SK-N-SH (cell line): ENCODE data around the gene RAD51B. TPM values are rescaled to one million over a fixed set of nuclear protein-coding genes. Genes with fewer than 3 reads are reported as not detected.
A peak's percentile ranks its signal among the peaks of the same experiment; 100 is the strongest.

Experiments used
- CTCF ChIA-PET: fragments of 300-600, 350-600 bp; formaldehyde crosslinking; extraction: SDS; loops from one replicate; lab custom pipeline; 2021; lab: Yijun Ruan, JAX
- POLR2A ChIA-PET: fragments of 350-600 bp; sonication (Branson Sonifier 250); formaldehyde crosslinking; extraction: SDS; loops from one replicate; lab custom pipeline; 2020; ENCODE audit warnings: antibody characterized with exemption, inconsistent platforms; lab: Yijun Ruan, JAX
- DNase-seq: peaks from one replicate; pipeline ENCODE4 v3.0.0; 2012
- H2AFZ ChIP-seq: fragments of 200-600 bp; sonication (generic); 2 replicates; pipeline ENCODE4 v1.8.1; 2016; ENCODE audit warnings: antibody characterized with exemption, mild to moderate bottlenecking, low read depth
- H3F3A ChIP-seq: fragments of 200-600 bp; sonication (generic); replicated peaks from 2 replicates; pipeline ENCODE3; 2016; ENCODE audit warnings: antibody characterized with exemption, mild to moderate bottlenecking; ENCODE audit not compliant: insufficient read depth
- H3K27ac ChIP-seq, 2 experiments: fragments of 200-500 bp in 1 of 2; fragments of 200-600 bp in 1 of 2; sonication (Bioruptor generic) in 1 of 2; sonication (generic), shearing (Covaris generic) in 1 of 2; 2 replicates each; pipeline versions ENCODE4 v1.5.1 to v1.6.1; 2014 to 2016; ENCODE audit warnings: low read depth in 2 of 2, inconsistent platforms in 1 of 2, low read length in 1 of 2, mild to moderate bottlenecking in 1 of 2, mixed read lengths in 1 of 2
- H3K27me3 ChIP-seq: fragments of 200-600 bp; sonication (generic), shearing (Covaris generic); 2 replicates; pipeline ENCODE4 v1.6.1; 2016; ENCODE audit warnings: mixed run types; ENCODE audit not compliant: insufficient read depth
- H3K36me3 ChIP-seq, 2 experiments: fragments of 200-500 bp in 1 of 2; fragments of 200-600 bp in 1 of 2; sonication (Bioruptor generic) in 1 of 2; sonication (generic) in 1 of 2; replicated peaks in 1 of 2; 2 replicates each; pipeline versions ENCODE3 to v1.5.1; 2014 to 2016; ENCODE audit warnings: low read length in 1 of 2, mild to moderate bottlenecking in 1 of 2; ENCODE audit not compliant: insufficient read depth in 2 of 2, control insufficient read depth in 1 of 2
- H3K4me1 ChIP-seq, 2 experiments: fragments of 200-500 bp in 1 of 2; fragments of 200-600 bp in 1 of 2; sonication (Bioruptor generic) in 1 of 2; sonication (generic), shearing (Covaris generic) in 1 of 2; 2 replicates each; pipeline versions ENCODE4 v1.5.1 to v1.6.1; 2014 to 2016; ENCODE audit warnings: low read depth in 1 of 2, low read length in 1 of 2, mixed run types in 1 of 2; ENCODE audit not compliant: insufficient read depth in 2 of 2, control insufficient read depth in 1 of 2
- H3K4me2 ChIP-seq: fragments of 200-600 bp; sonication (generic), shearing (Covaris generic); 2 replicates; pipeline ENCODE4 v1.6.1; 2017; ENCODE audit warnings: mixed run types
- H3K4me3 ChIP-seq, 2 experiments: fragments of 200-500 bp in 1 of 2; fragments of 200-600 bp in 1 of 2; sonication (Bioruptor generic) in 1 of 2; sonication (generic), shearing (Covaris generic) in 1 of 2; 2 replicates each; pipeline versions ENCODE4 v1.5.1 to v1.8.1; 2014 to 2016; ENCODE audit warnings: low read depth in 2 of 2, inconsistent platforms in 1 of 2, low read length in 1 of 2, mild to moderate bottlenecking in 1 of 2, mixed read lengths in 1 of 2, moderate library complexity in 1 of 2
- H3K79me2 ChIP-seq: fragments of 200-600 bp; sonication (generic); 2 replicates; pipeline ENCODE4 v1.8.1; 2017; ENCODE audit warnings: mild to moderate bottlenecking; ENCODE audit not compliant: insufficient read depth
- H3K9ac ChIP-seq: fragments of 200-600 bp; sonication (generic); 2 replicates; pipeline ENCODE4 v1.6.1; 2017; ENCODE audit warnings: mixed run types
- H3K9me2 ChIP-seq: fragments of 200-600 bp; sonication (generic); 2 replicates; pipeline ENCODE4 v1.6.1; 2017; ENCODE audit warnings: mixed run types
- H3K9me3 ChIP-seq: fragments of 200-600 bp; sonication (generic); 2 replicates; pipeline ENCODE4 v1.6.1; 2017; ENCODE audit warnings: mixed run types, mild to moderate bottlenecking, moderate library complexity
- H4K20me1 ChIP-seq: fragments of 200-600 bp; sonication (generic); 2 replicates; pipeline ENCODE4 v1.6.1; 2017; ENCODE audit warnings: mild to moderate bottlenecking, mixed run types; ENCODE audit not compliant: insufficient read depth
- EZH2phosphoT487 ChIP-seq: fragments of 200-600 bp; sonication (generic); IDR thresholded peaks from 2 replicates; pipeline ENCODE4 v1.6.1; 2017; ENCODE audit warnings: low read depth, mixed run types, mild to moderate bottlenecking, antibody characterized with exemption, moderate library complexity, borderline replicate concordance
- FOXM1 ChIP-seq: IDR thresholded peaks from 2 replicates; pipeline ENCODE4 v1.4.0; 2012; ENCODE audit warnings: low read depth, mild to moderate bottlenecking
- GABPA ChIP-seq: IDR thresholded peaks from 2 replicates; pipeline ENCODE4 v1.4.0; 2012; ENCODE audit warnings: low read depth, mild to moderate bottlenecking
- GATA2 ChIP-seq: sonication (generic); formaldehyde crosslinking; IDR thresholded peaks from 2 replicates; pipeline ENCODE4 v1.5.0; 2020; ENCODE audit warnings: mild to moderate bottlenecking, missing genetic modification reagents
- NRF1 ChIP-seq: IDR thresholded peaks from 2 replicates; pipeline ENCODE4 v1.6.1; 2012; ENCODE audit warnings: low read depth, mild to moderate bottlenecking, low read length
- RCOR1 ChIP-seq: fragments of 150-350 bp; IDR thresholded peaks from 2 replicates; pipeline ENCODE4 v1.6.1; 2017; ENCODE audit warnings: antibody characterized with exemption, low read length
- RFX5 ChIP-seq: IDR thresholded peaks from 2 replicates; pipeline ENCODE4 v1.6.1; 2012; ENCODE audit warnings: mild to moderate bottlenecking, improper control_type of control experiment, low read length
- RXRA ChIP-seq: IDR thresholded peaks from 2 replicates; pipeline ENCODE4 v1.4.0; 2012; ENCODE audit warnings: low read depth, mild to moderate bottlenecking, borderline replicate concordance
- TAF1 ChIP-seq: IDR thresholded peaks from 2 replicates; pipeline ENCODE4 v1.6.1; 2012; ENCODE audit warnings: low read depth, mild to moderate bottlenecking, low read length, moderate library complexity, borderline replicate concordance
- WGBS: methylation state at CpG from one replicate; pipeline ENCODE4 v1.1.6; 2017; ENCODE audit warnings: low lambda C conversion rate; 5-methylcytosine and 5-hydroxymethylcytosine counted together
- polyA plus RNA-seq, 3 experiments: library from polyadenylated mRNA; depleted of rRNA; stranded (reverse); fragments of >200 nt; gene quantifications; 2 replicates each; pipeline ENCODE4 v1.2.3, GENCODE V29; 2012
- TF ChIP-seq, protein P1 (sequence below): IDR thresholded peaks from 2 replicates; pipeline ENCODE4 v1.4.0; 2012; ENCODE audit warnings: low read depth
- TF ChIP-seq, protein P2 (sequence below): IDR thresholded peaks from 2 replicates; pipeline ENCODE4 v1.6.1; 2012; ENCODE audit warnings: mild to moderate bottlenecking, low read depth, low read length, moderate library complexity
- TF ChIP-seq, protein P3 (sequence below): fragments of 150-350 bp; IDR thresholded peaks from 2 replicates; pipeline ENCODE4 v1.6.1; 2017; ENCODE audit warnings: antibody characterized with exemption, low read length, low read depth, borderline replicate concordance

RAD51B gene
- polyA plus RNA-seq, 1 of the 3 experiments (the other 2 are of a cell fraction): 6.0 TPM

DNA sequence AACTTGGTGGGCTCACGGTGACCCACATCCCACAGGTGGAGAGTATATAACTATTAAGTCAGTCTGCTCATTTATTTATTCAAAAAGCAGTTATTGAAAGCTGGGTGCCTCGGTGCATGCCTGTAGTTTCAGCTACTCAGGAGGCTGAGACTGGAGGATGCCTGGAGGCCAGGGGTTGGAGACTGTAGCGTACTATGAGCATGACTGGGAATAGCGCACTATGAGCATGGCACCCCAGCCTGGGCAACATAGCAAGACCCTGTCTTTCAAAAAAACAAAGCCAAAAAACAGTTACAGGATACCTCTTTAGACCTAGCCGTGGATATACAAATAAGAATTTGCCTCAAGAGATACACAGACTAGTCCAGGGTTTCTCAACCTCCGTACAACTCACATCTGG, 833.5 kb downstream of the RAD51B start (continued):
- TF ChIP-seq, protein P1, sequence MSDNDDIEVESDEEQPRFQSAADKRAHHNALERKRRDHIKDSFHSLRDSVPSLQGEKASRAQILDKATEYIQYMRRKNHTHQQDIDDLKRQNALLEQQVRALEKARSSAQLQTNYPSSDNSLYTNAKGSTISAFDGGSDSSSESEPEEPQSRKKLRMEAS: no peak
- TF ChIP-seq NRF1 (no peak), RFX5 (no peak)

DNA sequence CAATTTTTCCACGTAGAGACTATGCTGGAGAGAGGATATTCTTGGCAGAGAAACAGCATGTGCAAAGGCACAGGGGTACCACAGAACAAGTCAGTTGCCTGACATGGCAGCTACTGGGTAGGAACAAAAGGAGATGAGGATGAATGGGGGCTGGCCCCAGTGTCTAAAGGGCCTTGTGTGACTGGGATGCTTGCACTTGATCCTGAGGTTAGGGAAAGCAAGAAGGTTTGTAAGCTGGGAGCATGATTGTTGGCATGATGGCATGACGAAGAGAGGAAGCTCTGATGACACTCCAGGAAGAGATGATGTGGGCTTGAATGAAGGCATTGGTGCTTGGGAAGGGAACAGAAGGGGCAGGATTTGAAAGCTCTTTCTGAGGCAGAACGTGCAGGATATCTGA, 834.2 kb downstream of the RAD51B start:
- no peak for DNase-seq
- H3K9me2 ChIP-seq: no peaks in the 10 kb centered on the region
- TF ChIP-seq TAF1 (no peak), EZH2phosphoT487 (no peak), NRF1 (no peak), RXRA (no peak), GATA2 (CRISPR knock-in tag) (no peak), GABPA (no peak), FOXM1 (no peak), RCOR1 (no peak)
- TF ChIP-seq, protein P1: no peak
- TF ChIP-seq, protein P2, sequence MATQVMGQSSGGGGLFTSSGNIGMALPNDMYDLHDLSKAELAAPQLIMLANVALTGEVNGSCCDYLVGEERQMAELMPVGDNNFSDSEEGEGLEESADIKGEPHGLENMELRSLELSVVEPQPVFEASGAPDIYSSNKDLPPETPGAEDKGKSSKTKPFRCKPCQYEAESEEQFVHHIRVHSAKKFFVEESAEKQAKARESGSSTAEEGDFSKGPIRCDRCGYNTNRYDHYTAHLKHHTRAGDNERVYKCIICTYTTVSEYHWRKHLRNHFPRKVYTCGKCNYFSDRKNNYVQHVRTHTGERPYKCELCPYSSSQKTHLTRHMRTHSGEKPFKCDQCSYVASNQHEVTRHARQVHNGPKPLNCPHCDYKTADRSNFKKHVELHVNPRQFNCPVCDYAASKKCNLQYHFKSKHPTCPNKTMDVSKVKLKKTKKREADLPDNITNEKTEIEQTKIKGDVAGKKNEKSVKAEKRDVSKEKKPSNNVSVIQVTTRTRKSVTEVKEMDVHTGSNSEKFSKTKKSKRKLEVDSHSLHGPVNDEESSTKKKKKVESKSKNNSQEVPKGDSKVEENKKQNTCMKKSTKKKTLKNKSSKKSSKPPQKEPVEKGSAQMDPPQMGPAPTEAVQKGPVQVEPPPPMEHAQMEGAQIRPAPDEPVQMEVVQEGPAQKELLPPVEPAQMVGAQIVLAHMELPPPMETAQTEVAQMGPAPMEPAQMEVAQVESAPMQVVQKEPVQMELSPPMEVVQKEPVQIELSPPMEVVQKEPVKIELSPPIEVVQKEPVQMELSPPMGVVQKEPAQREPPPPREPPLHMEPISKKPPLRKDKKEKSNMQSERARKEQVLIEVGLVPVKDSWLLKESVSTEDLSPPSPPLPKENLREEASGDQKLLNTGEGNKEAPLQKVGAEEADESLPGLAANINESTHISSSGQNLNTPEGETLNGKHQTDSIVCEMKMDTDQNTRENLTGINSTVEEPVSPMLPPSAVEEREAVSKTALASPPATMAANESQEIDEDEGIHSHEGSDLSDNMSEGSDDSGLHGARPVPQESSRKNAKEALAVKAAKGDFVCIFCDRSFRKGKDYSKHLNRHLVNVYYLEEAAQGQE: no peak
- TF ChIP-seq, protein P3, sequence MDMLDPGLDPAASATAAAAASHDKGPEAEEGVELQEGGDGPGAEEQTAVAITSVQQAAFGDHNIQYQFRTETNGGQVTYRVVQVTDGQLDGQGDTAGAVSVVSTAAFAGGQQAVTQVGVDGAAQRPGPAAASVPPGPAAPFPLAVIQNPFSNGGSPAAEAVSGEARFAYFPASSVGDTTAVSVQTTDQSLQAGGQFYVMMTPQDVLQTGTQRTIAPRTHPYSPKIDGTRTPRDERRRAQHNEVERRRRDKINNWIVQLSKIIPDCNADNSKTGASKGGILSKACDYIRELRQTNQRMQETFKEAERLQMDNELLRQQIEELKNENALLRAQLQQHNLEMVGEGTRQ: no peak
- TF ChIP-seq, all 33 proteins: peak for 0
- Histone ChIP-seq H3K4me1 (peaks cover 18 to 35% of the 10 kb centered on the region in 2 experiments; a peak in 3 of 4 replicates), H3K27me3 (no peaks in the 10 kb centered on the region), H3K4me3 (no peak overlapping the region), H4K20me1 (no peaks in the 10 kb centered on the region), H3K9me3 (no peaks in the 10 kb centered on the region), H3F3A (no peaks in the 10 kb centered on the region), H3K36me3 (no peaks in the 10 kb centered on the region), H2AFZ (no peak overlapping the region), H3K4me2 (no peak overlapping the region), H3K79me2 (no peaks in the 10 kb centered on the region), H3K9ac (no peak overlapping the region), H3K27ac (peak overlapping the region in 1 of 2 experiments; percentile 91; a peak in 2 of 4 replicates)
- WGBS: 90% methylated on average over 3 of the region's 3 CpGs
- CTCF ChIA-PET: interaction anchor here (1.3 to 3.1 kb wide), 5 partner anchors 10 to 405 kb away, joined by 4 to 13 read pairs (median 9); no protein-coding TSS in a partner anchor
- POLR2A ChIA-PET: no interaction called here
